Heart left ventricle (tissue), 16 donors: Measurements from ENCODE around the gene DNM3. TPM values are rescaled to one million over a fixed set of nuclear protein-coding genes. Genes with fewer than 3 reads are reported as not detected.
"Not testable (repeated sequence)": the region's sequence is repeated elsewhere in the genome, so short reads cannot be mapped to it uniquely, and the experiment has no call there.

Source experiments
- ATAC-seq, 4 donors: fragments of 200-7000 bp; cut with Tn5 transposase; one replicate each; pipeline ENCODE4 v1.9.1; 2020 to 2022; ENCODE audit warnings: moderate library complexity in 4 of 4, mild to moderate bottlenecking in 3 of 4, moderate number of reproducible peaks in 1 of 4
- DNase-seq, 5 donors: peaks; one replicate each; pipeline ENCODE4 v3.0.0-alpha.2; 2020
- H3K27ac ChIP-seq, 12 donors: fragments of 200-600 bp; sonication (generic) in 4 of 12; one replicate each; pipeline versions ENCODE4 v1.5.0 to v1.8.0; 2016 to 2022; ENCODE audit warnings: mild to moderate bottlenecking in 2 of 12
- H3K27me3 ChIP-seq, 9 donors: fragments of 200-600 bp; sonication (generic) in 2 of 9; one replicate each; pipeline versions ENCODE4 v1.5.1 to v1.8.0; 2016 to 2022; ENCODE audit warnings: mild to moderate bottlenecking in 3 of 9
- H3K36me3 ChIP-seq, 9 donors: fragments of 200-600 bp; sonication (generic) in 2 of 9; one replicate each; pipeline versions ENCODE4 v1.5.0 to v1.8.0; 2018 to 2022; ENCODE audit warnings: mild to moderate bottlenecking in 2 of 9
- H3K4me1 ChIP-seq, 12 donors: fragments of 200-600 bp; sonication (generic) in 4 of 12; one replicate each; pipeline versions ENCODE4 v1.5.0 to v1.8.0; 2016 to 2022; ENCODE audit warnings: mild to moderate bottlenecking in 3 of 12
- H3K4me3 ChIP-seq, 12 donors: fragments of 200-600 bp; sonication (generic) in 4 of 12; one replicate each; pipeline versions ENCODE4 v1.5.0 to v1.8.0; 2017 to 2022; ENCODE audit warnings: mild to moderate bottlenecking in 9 of 12, moderate library complexity in 4 of 12
- H3K9me3 ChIP-seq, 12 donors: fragments of 200-600 bp; sonication (generic) in 4 of 12; one replicate each; pipeline versions ENCODE4 v1.5.0 to v1.8.0; 2016 to 2022; ENCODE audit warnings: mild to moderate bottlenecking in 1 of 12
- POLR2A ChIP-seq, 2 donors: fragments of 450-650 bp; IDR thresholded peaks; one replicate each; pipeline ENCODE4 v1.6.1; 2017; ENCODE audit warnings: antibody characterized with exemption in 2 of 2, mild to moderate bottlenecking in 2 of 2, moderate library complexity in 2 of 2
- WGBS, 4 donors: extraction: QIAGEN DNeasy Blood & Tissue Kit in 2 of 4; methylation state at CpG; one replicate each; pipeline versions ENCODE4 v1.1.5 to v1.1.7; 2013 to 2018; 5-methylcytosine and 5-hydroxymethylcytosine counted together
- intact Hi-C, 10 donors: fragments of 100-400 bp; cut with DNase I; formaldehyde crosslinking; loops; one replicate each; pipeline versions ENCODE4 v1.11.1 to v1.14.2; 2022
- polyA plus RNA-seq, 2 donors: library from polyadenylated mRNA; stranded (reverse); fragments of 200-250 nt; gene quantifications; one replicate each; pipeline ENCODE4 v1.2.3, GENCODE V29; 2013
- total RNA-seq, 9 donors: library from RNA; depleted of rRNA in 2 of 9; stranded (reverse); fragments of >200 nt in 2 of 9; fragmentation: NEBNext Ultra II Directional in 3 of 9; extraction: Animal tissue kit (Norgen Biotek cat#: 25700) in 3 of 9; gene quantifications; one replicate each; pipeline versions ENCODE4 v1.1.0 to v1.2.4, GENCODE V29; 2016 to 2023
- TF ChIP-seq, protein P1 (sequence below), 12 donors: fragments of 200-600 bp; sonication (generic) in 4 of 12; IDR thresholded peaks; one replicate each; pipeline versions ENCODE4 v1.5.0 to v1.8.0; 2018 to 2022; ENCODE audit warnings: antibody characterized with exemption in 12 of 12, mild to moderate bottlenecking in 5 of 12
- donor health status: ischemic (EF 13 %, LVEDD 7.1; RV severe dilation, severe dysfunction).
- donor health status: healthy with polysubstance abuse.
- donor health status: DM: no; HTN: yes; CAD: no.
- donor health status: DM: no; HTN: no; CAD: no.
- donor health status: ischemic (EF 25% LVEDD 6.9; RV normal size, moderate dysfunction).
- donor health status: ischemic (EF 25% LVEDD 5.7; RV mildly dilated, moderate dysfunction).
- donor health status: healthy.
- donor health status: DM: yes; HTN: yes; CAD: no.
- donor health status: ischemic (EF 35%, LVEDD 5.7; RV mildly dilated, moderate dysfunction).
- donor health status: nonischemic (EF 11% LVEDD 7.7; RV severe dilation, severe dysfunction).
- donor health status: DM: yes; HTN: yes; CAD: no.
- donor health status: PGD.
- donor health status: ischemic (EF 29% LVEDD 5.4; RV normal size, mild dysfunction).
- donor health status: nonischemic (EF 23%, LVEDD 6.1; RV moderate dilation, normal function).

The DNM3 gene
- total and polyA plus RNA-seq, 11 donors = 0.44 to 3.9 (median 1.9) TPM

DNA sequence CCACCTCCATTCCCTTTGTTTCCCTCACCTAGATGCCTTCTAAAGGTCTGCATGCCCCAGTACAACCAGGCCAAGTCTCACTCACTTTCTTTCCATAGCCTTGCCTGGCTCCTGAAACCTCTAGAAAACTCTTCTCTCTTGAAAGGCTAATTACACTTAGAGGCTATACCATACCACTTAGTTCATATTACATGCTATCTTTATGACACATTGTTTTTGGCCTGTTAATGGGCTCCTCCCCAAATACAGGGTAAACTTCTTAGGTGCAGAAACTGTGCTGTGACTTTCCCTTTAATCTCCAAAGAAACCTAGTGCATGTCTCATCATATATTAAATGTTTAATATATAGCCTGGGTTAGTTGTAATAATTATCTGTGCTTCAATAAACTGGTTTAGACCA is 522.6 kb downstream of the DNM3 start:
- H3K27me3 ChIP-seq = no peaks in the 10 kb centered on the region
- H3K27ac ChIP-seq = no peak overlapping the region
- H3K9me3 ChIP-seq = peaks cover 0 to 31% (median 15%) of the 10 kb centered on the region in 12 donors
- DNase-seq (no peak), ATAC-seq (no peak)
- H3K4me1 ChIP-seq = peaks cover 0 to 28% (median 17%) of the 10 kb centered on the region in 12 donors
- H3K36me3 ChIP-seq = no peaks in the 10 kb centered on the region
- intact Hi-C loops = no loop called here
- TF ChIP-seq, protein P1, sequence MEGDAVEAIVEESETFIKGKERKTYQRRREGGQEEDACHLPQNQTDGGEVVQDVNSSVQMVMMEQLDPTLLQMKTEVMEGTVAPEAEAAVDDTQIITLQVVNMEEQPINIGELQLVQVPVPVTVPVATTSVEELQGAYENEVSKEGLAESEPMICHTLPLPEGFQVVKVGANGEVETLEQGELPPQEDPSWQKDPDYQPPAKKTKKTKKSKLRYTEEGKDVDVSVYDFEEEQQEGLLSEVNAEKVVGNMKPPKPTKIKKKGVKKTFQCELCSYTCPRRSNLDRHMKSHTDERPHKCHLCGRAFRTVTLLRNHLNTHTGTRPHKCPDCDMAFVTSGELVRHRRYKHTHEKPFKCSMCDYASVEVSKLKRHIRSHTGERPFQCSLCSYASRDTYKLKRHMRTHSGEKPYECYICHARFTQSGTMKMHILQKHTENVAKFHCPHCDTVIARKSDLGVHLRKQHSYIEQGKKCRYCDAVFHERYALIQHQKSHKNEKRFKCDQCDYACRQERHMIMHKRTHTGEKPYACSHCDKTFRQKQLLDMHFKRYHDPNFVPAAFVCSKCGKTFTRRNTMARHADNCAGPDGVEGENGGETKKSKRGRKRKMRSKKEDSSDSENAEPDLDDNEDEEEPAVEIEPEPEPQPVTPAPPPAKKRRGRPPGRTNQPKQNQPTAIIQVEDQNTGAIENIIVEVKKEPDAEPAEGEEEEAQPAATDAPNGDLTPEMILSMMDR (IDR thresholded peaks at IDR 0.05) = no peak
- no peak for TF ChIP-seq POLR2A (IDR thresholded peaks at IDR 0.05)
- no peak overlapping the region for H3K4me3 ChIP-seq

DNA sequence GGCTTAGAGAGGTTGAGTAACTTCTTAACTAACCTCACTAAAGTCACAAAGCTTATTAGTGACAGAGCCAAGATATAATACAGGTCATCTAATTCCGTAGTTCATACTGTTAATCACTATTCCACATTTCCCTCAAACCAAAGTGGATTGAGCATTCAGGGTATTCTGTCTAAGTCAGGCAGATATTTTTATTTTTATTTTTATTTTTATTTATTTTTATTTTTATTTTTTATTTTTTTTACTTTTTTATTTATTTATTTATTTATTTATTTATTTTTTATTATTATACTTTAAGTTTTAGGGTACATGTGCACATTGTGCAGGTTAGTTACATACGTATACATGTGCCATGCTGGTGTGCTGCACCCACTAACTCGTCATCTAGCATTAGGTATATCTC is 530.3 kb downstream of the DNM3 start:
- H3K27ac ChIP-seq, DNase-seq, H3K4me1 ChIP-seq, H3K36me3 ChIP-seq, H3K27me3 ChIP-seq, ATAC-seq, H3K4me3 ChIP-seq, intact Hi-C loops: not testable (repeated sequence)
- WGBS, 4 donors = 95 to 99% (median 98%) methylated on average over 1 to 3 of the region's 3 CpGs
- peaks cover 0 to 26% (median 11%) of the 10 kb centered on the region in 12 donors for H3K9me3 ChIP-seq

DNA sequence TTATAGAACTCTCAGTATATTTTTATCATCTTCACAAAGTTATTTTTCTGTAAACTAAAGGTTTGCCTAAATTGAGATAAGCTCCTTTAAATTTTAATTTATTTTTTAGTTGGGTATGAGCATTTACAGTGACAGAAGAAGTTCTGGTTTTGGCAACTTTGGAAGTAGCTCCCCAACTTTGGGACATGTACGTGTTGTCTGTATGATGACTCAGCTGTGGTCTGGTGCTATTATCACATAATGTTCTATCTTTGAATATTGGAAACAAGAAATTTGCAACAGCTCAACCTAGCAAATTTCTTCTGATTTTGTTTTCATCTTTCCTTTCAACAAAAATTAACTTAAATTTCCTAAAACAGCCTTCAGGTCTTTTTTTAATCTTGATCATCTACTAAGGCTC is 532.6 kb downstream of the DNM3 start:
- Histone ChIP-seq H3K4me3 (no peak overlapping the region), H3K27me3 (no peaks in the 10 kb centered on the region), H3K27ac (no peak overlapping the region), H3K9me3 (peaks cover 0 to 4% (median 0%) of the 10 kb centered on the region in 12 donors), H3K36me3 (no peaks in the 10 kb centered on the region), H3K4me1 (peaks cover 0 to 6% (median 0%) of the 10 kb centered on the region in 12 donors)
- DNase-seq (no peak), ATAC-seq (no peak)
- intact Hi-C loops = no loop called here
- TF ChIP-seq, protein P1 (IDR thresholded peaks at IDR 0.05) = no peak
- TF ChIP-seq POLR2A (IDR thresholded peaks at IDR 0.05) = no peak
- 83 to 91% (median 87%) methylated on average over 1 of the region's 1 CpG for WGBS, 4 donors

DNA sequence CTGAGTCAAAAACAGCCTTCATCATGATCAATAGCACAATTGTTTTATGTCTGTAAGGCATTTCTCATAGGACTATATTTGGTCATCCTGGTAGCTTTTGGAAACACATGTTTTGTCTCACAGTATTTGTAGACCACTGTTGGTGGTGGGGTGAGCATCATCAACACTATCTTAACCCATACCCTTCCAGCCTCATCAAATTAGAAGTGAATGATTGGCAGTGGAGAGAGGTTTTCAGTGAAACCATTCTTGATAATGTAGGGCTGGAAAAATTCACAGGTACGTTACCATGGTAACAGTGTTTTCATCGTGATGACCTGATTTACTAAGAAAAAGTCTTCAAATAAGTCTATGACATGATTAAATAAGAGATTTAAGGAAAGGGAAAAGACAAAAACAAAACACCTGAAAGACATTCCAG is 533.9 kb downstream of the DNM3 start:
- Histone ChIP-seq H3K4me1 (peaks cover 0 to 10% (median 0%) of the 10 kb centered on the region in 12 donors), H3K9me3 (no peaks in the 10 kb centered on the region), H3K27me3 (no peaks in the 10 kb centered on the region), H3K27ac (no peak overlapping the region), H3K36me3 (no peaks in the 10 kb centered on the region), H3K4me3 (no peak overlapping the region)
- no peak for DNase-seq
- intact Hi-C loops = no loop called here
- TF ChIP-seq, protein P1 (IDR thresholded peaks at IDR 0.05) = no peak
- TF ChIP-seq POLR2A (IDR thresholded peaks at IDR 0.05) = no peak
- WGBS, 4 donors = 82 to 90% (median 85%) methylated on average over 2 of the region's 2 CpGs
- ATAC-seq = no peak

DNA sequence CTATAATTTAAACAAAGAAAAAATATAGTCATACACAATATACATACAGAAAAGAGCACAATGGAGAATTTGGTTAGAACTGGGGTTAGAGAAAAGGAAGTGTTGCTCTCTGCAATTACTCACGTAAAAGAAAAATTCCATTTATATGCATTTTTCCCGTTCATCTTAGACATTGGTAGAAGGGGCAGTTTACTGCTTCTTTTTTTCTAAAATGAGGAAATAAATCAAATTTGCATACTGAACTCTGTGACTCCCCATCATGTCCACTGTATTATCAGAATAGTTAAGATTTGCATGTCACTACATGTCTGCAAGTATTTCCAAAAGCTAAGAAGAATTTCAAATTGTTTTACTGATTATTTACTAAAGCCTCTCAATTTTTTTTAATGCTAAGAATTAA is 535.1 kb downstream of the DNM3 start:
- WGBS, 4 donors = 66 to 82% (median 73%) methylated on average over 2 of the region's 2 CpGs
- no peak for ATAC-seq
- intact Hi-C loops = no loop called here

More for the DNA sequence above, 535.1 kb downstream of the DNM3 start:
- Histone ChIP-seq H3K4me3 (no peak overlapping the region), H3K4me1 (peaks cover 0 to 21% (median 0%) of the 10 kb centered on the region in 12 donors), H3K27me3 (no peaks in the 10 kb centered on the region), H3K36me3 (no peaks in the 10 kb centered on the region), H3K27ac (peak overlapping the region in 1 of 12 donors; percentile 33), H3K9me3 (no peaks in the 10 kb centered on the region)
- DNase-seq = no peak
- TF ChIP-seq POLR2A (IDR thresholded peaks at IDR 0.05) = no peak
- TF ChIP-seq, protein P1 (IDR thresholded peaks at IDR 0.05) = no peak
